ENCODE results near the gene RNMT. TPM values are rescaled to one million over a fixed set of nuclear protein-coding genes. Genes with fewer than 3 reads are reported as not detected.

Gene RNMT
- total RNA-seq, 2 experiments from 2014 or later, result 17.3 to 35.6 TPM

GRCh38 chr18:13809043-13809430 lies 82.6 kb downstream of the RNMT start:
- no TSS peak for BruUV-seq (replicated peaks)
- H3K9me2 ChIP-seq (ENCODE audit: insufficient read depth, low read length), result no peaks in the 10 kb centered on the region
- H3K36me3 ChIP-seq (ENCODE audit: insufficient read depth, low read length), result no peaks in the 10 kb centered on the region
- H3K4me3 ChIP-seq (ENCODE audit: low read depth, low read length, poor library complexity, severe bottlenecking), result no peak overlapping the region
- no peak overlapping the region for H3K27ac ChIP-seq (ENCODE audit: low read depth, low read length, poor library complexity, severe bottlenecking)
- no peaks in the 10 kb centered on the region for H3K9me3 ChIP-seq (ENCODE audit: low read length)
- CTCF ChIA-PET (ENCODE audit: unreplicated experiment), result no interaction called here
- no peak for TF ChIP-seq CTCF (conservative IDR thresholded peaks at IDR 0.05; ENCODE audit: low read length)
- no peak for TF ChIP-seq EZH2phosphoT487 (IDR thresholded peaks at IDR 0.05; ENCODE audit: borderline replicate concordance, low read depth, low read length)
- POLR2A ChIA-PET, result no interaction called here
- no peaks in the 10 kb centered on the region for H3K79me2 ChIP-seq (ENCODE audit: insufficient read depth, low read depth, low read length)
- no peak overlapping the region for H2AFZ ChIP-seq (ENCODE audit: low read length)
- no peaks in the 10 kb centered on the region for H3K4me1 ChIP-seq (ENCODE audit: insufficient read depth, low read length, poor library complexity, severe bottlenecking)
- no peaks in the 10 kb centered on the region for H4K20me1 ChIP-seq (ENCODE audit: insufficient read depth, low read length)
- no peak for DNase-seq (ENCODE audit: low spot score)
- no peak overlapping the region for H3K4me2 ChIP-seq (ENCODE audit: low read length)
- intact Hi-C loops (cut with micrococcal nuclease; ENCODE audit: unreplicated experiment), result no loop called here

- DNase-seq (ENCODE audit: low spot score), result no peak
- POLR2A ChIA-PET, result no interaction called here
- Histone ChIP-seq H3K4me2 (ENCODE audit: low read length) (no peak overlapping the region), H2AFZ (ENCODE audit: low read length) (no peak overlapping the region), H3K9me3 (ENCODE audit: low read length) (no peaks in the 10 kb centered on the region), H3K9me2 (ENCODE audit: insufficient read depth, low read length) (no peaks in the 10 kb centered on the region), H3K4me1 (ENCODE audit: insufficient read depth, low read length, poor library complexity, severe bottlenecking) (no peaks in the 10 kb centered on the region), H3K27ac (ENCODE audit: low read depth, low read length, poor library complexity, severe bottlenecking) (no peak overlapping the region), H3K79me2 (ENCODE audit: insufficient read depth, low read depth, low read length) (no peaks in the 10 kb centered on the region), H3K4me3 (ENCODE audit: low read depth, low read length, poor library complexity, severe bottlenecking) (no peak overlapping the region), H4K20me1 (ENCODE audit: insufficient read depth, low read length) (no peaks in the 10 kb centered on the region), H3K36me3 (ENCODE audit: insufficient read depth, low read length) (no peaks in the 10 kb centered on the region)
- intact Hi-C loops (cut with micrococcal nuclease; ENCODE audit: unreplicated experiment), result loop anchor here (10.0 kb wide), 2 partner anchors 215 to 365 kb away; no protein-coding TSS in a partner anchor
- TF ChIP-seq CTCF (conservative IDR thresholded peaks at IDR 0.05; ENCODE audit: low read length) (no peak), EZH2phosphoT487 (IDR thresholded peaks at IDR 0.05; ENCODE audit: borderline replicate concordance, low read depth, low read length) (no peak)
- BruUV-seq (replicated peaks), result no TSS peak
- CTCF ChIA-PET (ENCODE audit: unreplicated experiment), result no interaction called here
Measured at GRCh38 chr18:13809531-13810255, 83.2 kb downstream of the RNMT start.

DNA sequence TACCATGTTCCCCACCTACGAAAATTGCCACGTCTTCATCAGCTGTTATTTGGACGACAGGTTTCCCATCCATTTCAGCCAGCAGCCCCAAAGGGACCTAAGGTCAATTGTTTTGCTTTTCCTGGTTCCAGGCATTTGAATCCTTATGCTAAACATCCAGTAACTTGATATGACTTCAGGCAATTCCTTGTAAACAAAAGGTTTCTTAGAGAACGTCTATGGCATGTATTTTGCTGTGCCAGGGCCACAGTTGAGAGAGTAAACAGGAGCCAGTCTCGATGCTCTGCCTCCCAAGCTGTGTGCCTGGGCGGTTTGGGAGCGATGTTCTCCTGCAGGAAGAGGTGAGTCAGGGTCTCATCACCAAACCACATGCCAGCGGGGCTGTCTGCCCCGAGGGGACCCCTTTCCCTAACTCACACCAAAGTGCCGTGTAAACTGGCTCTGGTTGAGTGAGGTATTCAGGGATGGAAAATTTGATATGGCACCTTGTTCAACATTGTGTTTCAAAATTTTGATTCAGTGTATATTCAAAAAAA lies 84.5 kb downstream of the RNMT start:
- intact Hi-C loops (cut with micrococcal nuclease; ENCODE audit: unreplicated experiment), result loop anchor here (10.0 kb wide), 2 partner anchors 214 to 364 kb away; no protein-coding TSS in a partner anchor
- BruUV-seq (replicated peaks), result no TSS peak
- CTCF ChIA-PET (ENCODE audit: unreplicated experiment), result no interaction called here

More for the DNA sequence above, 84.5 kb downstream of the RNMT start:
- no peak for DNase-seq (ENCODE audit: low spot score)
- no peak overlapping the region for H3K4me2 ChIP-seq (ENCODE audit: low read length)
- POLR2A ChIA-PET, result interaction anchor here (0.6 kb wide), 1 partner anchor 341 kb away, joined by 3 read pairs; no protein-coding TSS in a partner anchor
- no peaks in the 10 kb centered on the region for H3K36me3 ChIP-seq (ENCODE audit: insufficient read depth, low read length)
- H3K9me2 ChIP-seq (ENCODE audit: insufficient read depth, low read length), result no peaks in the 10 kb centered on the region
- H2AFZ ChIP-seq (ENCODE audit: low read length), result no peak overlapping the region
- no peaks in the 10 kb centered on the region for H3K79me2 ChIP-seq (ENCODE audit: insufficient read depth, low read depth, low read length)
- H3K27ac ChIP-seq (ENCODE audit: low read depth, low read length, poor library complexity, severe bottlenecking), result no peak overlapping the region
- H4K20me1 ChIP-seq (ENCODE audit: insufficient read depth, low read length), result no peaks in the 10 kb centered on the region
- no peaks in the 10 kb centered on the region for H3K4me1 ChIP-seq (ENCODE audit: insufficient read depth, low read length, poor library complexity, severe bottlenecking)
- no peak overlapping the region for H3K4me3 ChIP-seq (ENCODE audit: low read depth, low read length, poor library complexity, severe bottlenecking)
- TF ChIP-seq CTCF (conservative IDR thresholded peaks at IDR 0.05; ENCODE audit: low read length) (no peak), EZH2phosphoT487 (IDR thresholded peaks at IDR 0.05; ENCODE audit: borderline replicate concordance, low read depth, low read length) (no peak)
- no peaks in the 10 kb centered on the region for H3K9me3 ChIP-seq (ENCODE audit: low read length)
